ENCODE measurements around the gene ZNF90. TPM values are rescaled to one million over a fixed set of nuclear protein-coding genes. Genes with fewer than 3 reads are reported as not detected.

ZNF90 gene
- total and polyA plus RNA-seq, 2 of the 4 experiments (the other 2 are of a cell fraction), result 0.36 to 0.38 TPM

GRCh38 chr19:20154636-20155035, 76.8 kb downstream of the ZNF90 start:
- ATAC-seq (ENCODE audit: low read depth) (no peak), DNase-seq (no peak)
- no peaks in the 10 kb centered on the region for H3K79me1 ChIP-seq (ENCODE audit: low read depth in 1 of 2, low read length in 2 of 2)
- H3K27ac ChIP-seq (ENCODE audit: insufficient read depth, low read length), result no peak overlapping the region
- BruUV-seq (replicated peaks), result no TSS peak
- no peaks in the 10 kb centered on the region for H3K9me1 ChIP-seq (ENCODE audit: insufficient read depth, low read length)
- TF ChIP-seq RFX5 (IDR thresholded peaks at IDR 0.05; ENCODE audit: low read depth, low read length), result no peak
- no peak for TF ChIP-seq CHD1 (IDR thresholded peaks at IDR 0.05; ENCODE audit: low read depth, low read length)
- TF ChIP-seq ELK1 (IDR thresholded peaks at IDR 0.05; ENCODE audit: borderline replicate concordance, low read depth, low read length), result no peak
- peaks cover 7% of the 10 kb centered on the region; the same call in 1 of the 2 replicates for H3K9me3 ChIP-seq (ENCODE audit: control insufficient read depth, insufficient read depth, low read length)
- no peaks in the 10 kb centered on the region for H3K36me3 ChIP-seq (ENCODE audit: control insufficient read depth, insufficient read depth, low read length)
- no peak overlapping the region for H3K4me3 ChIP-seq (ENCODE audit: insufficient read depth, low read depth, low read length)
- H3K4me1 ChIP-seq (ENCODE audit: control insufficient read depth, insufficient read depth, low read length), result no peaks in the 10 kb centered on the region
- H3K23ac ChIP-seq (ENCODE audit: low read depth, low read length), result no peak overlapping the region
- no peak overlapping the region for H3K4me2 ChIP-seq (ENCODE audit: low read depth, low read length)
- no peak overlapping the region for H3K9ac ChIP-seq (ENCODE audit: low read depth, low read length)
- H2BK15ac ChIP-seq (ENCODE audit: low read depth, low read length), result no peak overlapping the region
- POLR2A ChIA-PET (ENCODE audit: unreplicated experiment), result no interaction called here
- no peak overlapping the region for H2AK9ac ChIP-seq (replicated peaks; ENCODE audit: low read depth, low read length, poor library complexity)
- H4K5ac ChIP-seq (ENCODE audit: low read depth, low read length), result no peak overlapping the region
- dilution Hi-C loops (cut with HindIII; ENCODE audit: low sequenced_read_pairs, unreplicated experiment), result no loop called here
- H2BK5ac ChIP-seq (ENCODE audit: low read depth, low read length, poor library complexity, severe bottlenecking), result no peak overlapping the region
- no peak overlapping the region for H2AK5ac ChIP-seq (ENCODE audit: low read depth, low read length)
- no peak overlapping the region for H2BK120ac ChIP-seq (ENCODE audit: low read depth, low read length)
- H2BK20ac ChIP-seq (ENCODE audit: low read depth, low read length), result no peak overlapping the region
- CTCF ChIA-PET, result no interaction called here
- H4K20me1 ChIP-seq (ENCODE audit: insufficient read depth, low read length), result no peaks in the 10 kb centered on the region
- H3K56ac ChIP-seq (ENCODE audit: extremely low read depth, insufficient read depth, low read length), result no peak overlapping the region
- H3K18ac ChIP-seq (ENCODE audit: low read depth, low read length), result no peak overlapping the region
- H4K8ac ChIP-seq (ENCODE audit: low read depth in 2 of 2, low read length in 2 of 2), result no peak overlapping the region
- no peak overlapping the region for H3K4ac ChIP-seq (ENCODE audit: low read depth, low read length)
- H3K27me3 ChIP-seq (ENCODE audit: control insufficient read depth, insufficient read depth, low read length), result no peaks in the 10 kb centered on the region
- H4K91ac ChIP-seq (ENCODE audit: insufficient read depth, low read depth, low read length), result no peak overlapping the region
- in situ Hi-C loops (cut with MboI; ENCODE audit: low sequenced_read_pairs), result no loop called here
- no CpG with 5 or more reads among the region's 4 CpGs for WGBS, 2 experiments (ENCODE audit: extremely low coverage in 2 of 2, insufficient read length in 1 of 2)
- H2AFZ ChIP-seq (replicated peaks; ENCODE audit: low read length, poor library complexity), result no peak overlapping the region
- H3K14ac ChIP-seq (replicated peaks; ENCODE audit: low read depth, low read length), result no peak overlapping the region
- intact Hi-C loops (cut with micrococcal nuclease), result no loop called here
